HG03457 (cell line): ENCODE results near the gene BEST4.
A peak's percentile ranks its signal among the peaks of the same experiment; 100 is the strongest.
"Not testable (repeated sequence)": the region's sequence is repeated elsewhere in the genome, so short reads cannot be mapped to it uniquely, and the experiment has no call there.

ENCODE experiments used
- ATAC-seq: cut with Tn5 transposase; IDR thresholded peaks from one replicate; pipeline ENCODE4 v1.9.1; 2021; ENCODE audit warnings: moderate number of reproducible peaks; ENCODE audit not compliant: unreplicated experiment

Gene BEST4

GRCh38 chr1:44778705-44779576 lies 9.0 kb downstream of the BEST4 start:
- no peak for ATAC-seq

GRCh38 chr1:44777969-44778635 lies 9.9 kb downstream of the BEST4 start:
- no peak for ATAC-seq

- ATAC-seq, result no peak
Measured at GRCh38 chr1:44777547-44777946, 10.4 kb downstream of the BEST4 start.

GRCh38 chr1:44776730-44777068 lies 11.3 kb downstream of the BEST4 start:
- ATAC-seq, result no peak

GRCh38 chr1:44775930-44776729 lies 11.8 kb downstream of the BEST4 start:
- peak; percentile 6 for ATAC-seq

- peak; percentile 63 for ATAC-seq
Measured at GRCh38 chr1:44775078-44775929, 12.7 kb downstream of the BEST4 start, which contains the start of gene RPS8. Gene RPS8 (plus strand): TSS chr1:44775540. CDS start chr1:44775597, 57 bp downstream.

GRCh38 chr1:44766421-44766820 lies 21.5 kb downstream of the BEST4 start:
- not testable (repeated sequence) for ATAC-seq

GRCh38 chr1:44760876-44761275 lies 27.1 kb downstream of the BEST4 start:
- ATAC-seq, result no peak

GRCh38 chr1:44759077-44759476 lies 28.9 kb downstream of the BEST4 start:
- ATAC-seq, result no peak

- ATAC-seq, result no peak
Measured at GRCh38 chr1:44757420-44757819, 30.6 kb downstream of the BEST4 start.

- no peak for ATAC-seq
Measured at GRCh38 chr1:44747878-44748277, 40.1 kb downstream of the BEST4 start.

GRCh38 chr1:44743211-44743610 lies 44.8 kb downstream of the BEST4 start:
- ATAC-seq, result no peak

GRCh38 chr1:44740179-44740617 lies 47.8 kb downstream of the BEST4 start:
- ATAC-seq, result no peak

GRCh38 chr1:44739307-44740178 lies 48.4 kb downstream of the BEST4 start, which contains the start of gene KIF2C:
Gene KIF2C (plus strand): TSS chr1:44739837. CDS start chr1:44739933, 96 bp downstream.
- ATAC-seq, result peak; percentile 78

GRCh38 chr1:44738953-44739306 lies 49.0 kb downstream of the BEST4 start:
- ATAC-seq, result not testable (repeated sequence)

- ATAC-seq, result no peak
Measured at GRCh38 chr1:44735992-44736391, 52.0 kb downstream of the BEST4 start.

GRCh38 chr1:44733784-44734183 lies 54.2 kb downstream of the BEST4 start:
- ATAC-seq, result no peak
